GM06990 (cell line): Measurements from ENCODE around the gene STK16.
"Not testable (repeated sequence)": the region's sequence is repeated elsewhere in the genome, so short reads cannot be mapped to it uniquely, and the experiment has no call there.

Experiments
- DNase-seq: peaks from one replicate; pipeline ENCODE4 v3.0.0-alpha.2; 2011; ENCODE audit not compliant: insufficient read length; ENCODE audit errors: extremely low read depth
- H3K27me3 ChIP-seq: replicated peaks from 2 replicates; pipeline ENCODE4 v1.6.0; 2011; ENCODE audit warnings: low read length; ENCODE audit not compliant: control insufficient read depth, insufficient read depth
- H3K36me3 ChIP-seq: 2 replicates; pipeline ENCODE4 v1.5.1; 2011; ENCODE audit warnings: low read length; ENCODE audit not compliant: control insufficient read depth, insufficient read depth
- H3K4me3 ChIP-seq: replicated peaks from 2 replicates; pipeline ENCODE4 v1.5.1; 2011; ENCODE audit warnings: low read depth, mild to moderate bottlenecking, control low read depth, low read length
- CTCF ChIP-seq: IDR thresholded peaks from 2 replicates; pipeline ENCODE4 v1.5.1; 2011; ENCODE audit warnings: low read length, control low read depth, mild to moderate bottlenecking, inconsistent platforms; ENCODE audit not compliant: insufficient read depth, poor library complexity, severe bottlenecking

The STK16 gene

GRCh38 chr2:219245148-219245898 lies at the start of gene STK16, which contains the start of gene GLB1L:
STK16 (plus strand) TSS chr2:219245479; CDS start chr2:219246000, 521 bp downstream.
GLB1L (minus strand) TSS chr2:219245444; CDS start chr2:219243573, 1,871 bp downstream.
- Histone ChIP-seq H3K4me3 (peak within 1 kb of the TSS; percentile 82), H3K27me3 (no peaks in the 10 kb centered on the region), H3K36me3 (peaks cover 11% of the 10 kb centered on the region)
- DNase-seq: peak; percentile 92
- no peak for TF ChIP-seq CTCF

GRCh38 chr2:219197388-219197787 lies 47.9 kb upstream of the STK16 start:
- Histone ChIP-seq H3K36me3 (no peaks in the 10 kb centered on the region), H3K4me3 (no peak overlapping the region), H3K27me3 (no peaks in the 10 kb centered on the region)
- TF ChIP-seq CTCF: no peak
- no peak for DNase-seq

- TF ChIP-seq CTCF: no peak
- DNase-seq: no peak
- no peak overlapping the region for H3K4me3 ChIP-seq
- no peaks in the 10 kb centered on the region for H3K27me3 ChIP-seq
- H3K36me3 ChIP-seq: no peaks in the 10 kb centered on the region
Observed at GRCh38 chr2:219198974-219199373, 46.3 kb upstream of the STK16 start.

- no peaks in the 10 kb centered on the region for H3K27me3 ChIP-seq
- no peak overlapping the region for H3K4me3 ChIP-seq
- H3K36me3 ChIP-seq: no peaks in the 10 kb centered on the region
- TF ChIP-seq CTCF: no peak
- DNase-seq: no peak
Observed at GRCh38 chr2:219199470-219200211, 45.6 kb upstream of the STK16 start.

GRCh38 chr2:219200502-219201326 lies 44.6 kb upstream of the STK16 start:
- H3K27me3 ChIP-seq, H3K36me3 ChIP-seq, H3K4me3 ChIP-seq, DNase-seq: not testable (repeated sequence)

- DNase-seq, H3K36me3 ChIP-seq, H3K4me3 ChIP-seq, H3K27me3 ChIP-seq: not testable (repeated sequence)
Observed at GRCh38 chr2:219201331-219201730, 43.9 kb upstream of the STK16 start.
